GM21576 (cell line): ENCODE measurements around the gene HBG1.
A peak's percentile ranks its signal among the peaks of the same experiment; 100 is the strongest.

Experiments used
- ATAC-seq: cut with Tn5 transposase; IDR thresholded peaks from one replicate; pipeline ENCODE4 v1.9.1; 2021; ENCODE audit warnings: mild to moderate bottlenecking, moderate library complexity; ENCODE audit not compliant: unreplicated experiment

Gene HBG1

DNA sequence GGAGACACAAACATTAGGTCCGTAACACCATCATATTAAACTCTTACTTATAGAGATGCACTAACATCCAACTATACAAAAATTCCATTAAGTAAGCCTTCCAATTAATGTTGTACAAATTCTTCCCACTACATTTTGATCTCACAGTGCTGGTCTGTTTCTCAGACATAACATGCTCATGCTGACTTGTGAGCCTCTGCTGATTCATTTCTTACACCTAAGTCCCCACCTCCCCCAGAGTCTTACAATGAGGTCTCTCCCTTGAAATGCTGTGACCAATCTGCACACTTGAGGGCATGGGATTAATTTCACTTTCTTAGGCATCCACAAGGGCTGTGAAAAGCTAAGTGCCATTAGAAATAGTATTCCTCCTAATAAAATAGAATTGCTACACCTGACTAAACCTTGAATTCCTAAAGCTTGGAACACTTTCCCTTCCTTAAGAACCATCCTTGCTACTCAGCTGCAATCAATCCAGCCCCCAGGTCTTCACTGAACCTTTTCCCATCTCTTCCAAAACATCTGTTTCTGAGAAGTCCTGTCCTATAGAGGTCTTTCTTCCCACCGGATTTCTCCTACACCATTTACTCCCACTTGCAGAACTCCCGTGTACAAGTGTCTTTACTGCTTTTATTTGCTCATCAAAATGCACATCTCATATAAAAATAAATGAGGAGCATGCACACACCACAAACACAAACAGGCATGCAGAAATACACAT, 2.0 kb downstream of the HBG1 start:
- no peak for ATAC-seq

DNA sequence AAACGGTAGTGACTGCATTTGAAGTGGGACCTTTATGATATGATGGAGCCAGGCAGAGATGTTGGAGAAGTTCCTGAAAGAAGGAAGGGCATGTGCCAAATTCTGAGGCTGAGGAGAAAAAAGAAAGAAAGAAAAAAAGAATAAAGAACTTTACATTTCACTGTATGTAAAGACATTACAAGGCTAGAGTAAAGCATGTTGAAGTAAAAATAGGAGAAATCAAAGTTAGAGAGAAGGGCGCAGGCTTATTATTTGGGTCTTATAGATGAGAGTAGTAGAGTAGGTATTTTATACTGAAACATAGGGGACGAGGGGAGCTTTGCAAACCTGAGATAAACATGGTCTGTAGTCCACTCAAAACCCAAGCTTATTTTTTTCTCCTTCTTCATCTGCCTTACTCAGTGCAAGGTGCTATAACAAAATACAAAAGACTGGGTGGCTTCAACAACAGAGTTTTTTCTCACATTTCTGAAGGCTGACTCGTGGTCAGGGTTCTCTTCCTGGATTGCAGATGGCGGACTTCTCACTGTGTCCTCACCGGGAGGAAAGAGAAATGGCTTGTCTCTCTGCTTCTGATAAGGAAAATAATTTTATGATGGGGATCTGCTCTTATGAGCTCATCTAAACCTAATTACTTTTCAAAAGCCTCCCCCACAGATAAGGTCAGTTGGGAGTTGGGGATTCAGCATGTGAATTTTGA, 2.7 kb downstream of the HBG1 start:
- ATAC-seq: no peak

DNA sequence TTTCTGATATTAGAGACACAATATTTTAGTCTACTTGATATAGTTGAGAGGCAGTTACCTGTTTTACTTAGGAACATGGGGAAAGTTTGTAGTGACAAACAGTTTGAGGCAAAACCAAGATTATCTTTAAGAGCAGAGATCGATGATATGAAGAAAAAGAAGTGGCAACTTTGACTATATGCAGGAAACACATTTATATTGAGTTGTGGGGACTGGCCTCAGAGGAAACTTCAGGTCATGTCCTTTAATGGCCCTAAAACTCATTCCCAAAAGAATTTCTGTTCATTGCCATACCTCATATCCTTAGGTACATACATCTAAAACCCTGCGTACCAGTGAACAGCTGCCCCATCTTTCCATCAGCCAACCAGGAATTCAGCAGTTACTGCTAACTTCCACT, 4.5 kb downstream of the HBG1 start:
- no peak for ATAC-seq

- ATAC-seq: no peak
These were observed 5.9 kb downstream of the HBG1 start for GRCh38 chr11:5243816-5244180.

GRCh38 chr11:5242933-5243815, 6.5 kb downstream of the HBG1 start:
- peak; percentile 50 for ATAC-seq

DNA sequence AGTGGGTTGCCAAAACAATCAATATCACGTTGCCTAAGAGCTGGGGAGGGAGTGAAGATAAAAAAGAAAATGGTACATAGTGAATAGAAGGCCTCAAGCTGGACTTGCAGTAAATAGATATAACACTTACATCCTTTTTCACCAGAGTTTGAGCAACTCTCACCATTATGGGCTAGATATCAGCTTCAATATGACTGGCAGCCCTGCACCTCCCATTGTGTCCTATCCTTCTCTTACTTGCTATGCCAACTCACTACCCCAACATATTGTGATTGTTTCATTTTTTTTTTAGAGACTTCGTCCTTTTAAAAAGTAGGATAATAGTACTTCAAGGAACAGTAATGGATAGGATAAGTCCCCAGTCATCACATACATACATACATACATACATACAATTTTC, 7.4 kb downstream of the HBG1 start:
- no peak for ATAC-seq

GRCh38 chr11:5241458-5241857, 8.2 kb downstream of the HBG1 start:
- no peak for ATAC-seq

DNA sequence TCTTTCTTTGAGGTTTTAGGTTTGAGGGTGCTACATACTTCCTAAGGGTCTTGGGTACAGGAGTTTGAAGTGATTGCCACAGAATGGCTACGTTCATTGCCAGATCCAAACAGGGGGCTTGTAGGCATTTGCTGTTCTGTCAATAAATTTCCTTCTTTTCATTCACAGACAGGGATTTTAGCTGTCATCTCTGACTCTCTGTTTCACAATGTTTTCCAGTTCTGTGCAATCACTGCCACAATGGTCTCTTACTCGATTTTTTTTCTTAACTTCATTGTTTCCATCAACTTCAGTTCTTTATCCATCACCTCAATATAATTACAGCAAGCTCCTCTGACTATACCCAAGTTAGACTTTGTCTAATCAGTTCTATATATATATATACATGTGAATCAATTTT, 9.2 kb downstream of the HBG1 start:
- no peak for ATAC-seq

DNA sequence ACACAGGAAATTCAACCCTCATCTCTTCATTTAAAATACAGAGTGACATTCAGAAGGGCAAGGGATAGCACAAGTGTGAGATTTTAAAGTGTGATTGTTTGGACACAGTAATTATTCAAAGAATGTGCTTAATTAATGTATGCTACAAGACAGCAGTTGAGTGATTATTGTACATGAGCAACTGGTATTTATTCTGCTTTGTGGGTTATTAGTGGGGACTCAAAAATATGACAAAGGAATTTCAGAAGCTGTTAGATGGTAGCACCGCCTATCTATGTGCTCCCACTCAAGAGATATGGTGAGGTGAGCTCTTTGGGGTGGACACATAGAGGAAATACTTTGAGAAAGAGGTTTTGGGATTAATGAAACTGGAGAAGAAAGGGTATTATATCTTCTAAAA, 9.6 kb downstream of the HBG1 start:
- ATAC-seq: no peak

GRCh38 chr11:5239046-5239445, 10.6 kb downstream of the HBG1 start:
- ATAC-seq: no peak

DNA sequence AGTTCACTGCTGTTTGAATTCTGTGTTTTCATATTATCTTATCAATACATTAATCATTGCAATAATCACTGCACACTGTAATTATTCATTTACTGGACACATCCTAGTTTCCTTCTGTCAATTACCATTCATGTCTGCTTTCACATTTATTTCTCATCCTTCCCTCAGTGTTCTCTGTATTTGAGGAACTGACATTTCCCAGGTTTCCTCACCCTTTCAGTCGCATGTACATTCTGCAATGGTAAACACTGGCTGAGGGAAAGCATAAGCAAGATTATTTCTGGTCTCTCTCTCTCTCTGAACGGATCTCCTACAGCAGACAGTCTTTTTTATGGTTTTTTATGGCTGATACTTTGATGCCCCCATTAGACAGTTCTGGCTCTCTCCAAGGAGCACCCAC, 11.2 kb downstream of the HBG1 start:
- ATAC-seq: no peak

- no peak for ATAC-seq
These were observed 12.2 kb downstream of the HBG1 start for GRCh38 chr11:5237420-5237819.

- ATAC-seq: no peak
These were observed 14.1 kb downstream of the HBG1 start for GRCh38 chr11:5235364-5236095.

DNA sequence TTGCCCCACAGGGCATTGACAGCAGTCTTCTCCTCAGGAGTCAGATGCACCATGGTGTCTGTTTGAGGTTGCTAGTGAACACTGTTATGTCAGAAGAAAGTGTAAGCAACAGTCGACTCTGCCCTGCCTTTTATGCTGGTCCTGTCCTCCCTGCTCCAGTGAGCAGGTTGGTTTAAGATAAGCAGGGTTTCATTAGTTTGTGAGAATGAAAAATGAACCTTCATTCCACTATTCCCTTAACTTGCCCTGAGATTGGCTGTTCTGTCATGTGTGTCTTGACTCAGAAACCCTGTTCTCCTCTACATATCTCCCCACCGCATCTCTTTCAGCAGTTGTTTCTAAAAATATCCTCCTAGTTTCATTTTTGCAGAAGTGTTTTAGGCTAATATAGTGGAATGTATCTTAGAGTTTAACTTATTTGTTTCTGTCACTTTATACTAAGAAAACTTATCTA, 15.2 kb downstream of the HBG1 start, which contains the start of gene HBD:
Gene HBD (minus strand): TSS at position 103 of the 454 bp plus-strand sequence. CDS start 50 bp downstream, at position 53.
- peak; percentile 74 for ATAC-seq

GRCh38 chr11:5233307-5233706, 16.4 kb downstream of the HBG1 start:
- no peak for ATAC-seq

DNA sequence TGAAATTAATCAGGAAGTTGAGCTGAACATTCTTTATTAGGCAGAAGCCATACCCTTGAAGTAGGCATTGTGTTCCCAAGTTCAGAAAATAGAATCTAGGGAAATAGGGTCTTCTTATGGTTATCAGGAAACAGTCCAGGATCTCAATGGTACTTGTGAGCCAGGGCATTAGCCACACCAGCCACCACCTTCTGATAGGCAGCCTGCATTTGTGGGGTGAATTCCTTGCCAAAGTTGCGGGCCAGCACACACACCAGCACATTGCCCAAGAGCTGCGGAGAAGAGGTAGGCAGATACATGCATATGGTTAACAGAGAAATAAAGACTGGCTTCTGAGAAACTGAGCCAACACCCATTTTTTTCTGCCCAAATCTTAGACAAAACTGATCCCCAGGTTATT, 16.8 kb downstream of the HBG1 start:
- no peak for ATAC-seq

DNA sequence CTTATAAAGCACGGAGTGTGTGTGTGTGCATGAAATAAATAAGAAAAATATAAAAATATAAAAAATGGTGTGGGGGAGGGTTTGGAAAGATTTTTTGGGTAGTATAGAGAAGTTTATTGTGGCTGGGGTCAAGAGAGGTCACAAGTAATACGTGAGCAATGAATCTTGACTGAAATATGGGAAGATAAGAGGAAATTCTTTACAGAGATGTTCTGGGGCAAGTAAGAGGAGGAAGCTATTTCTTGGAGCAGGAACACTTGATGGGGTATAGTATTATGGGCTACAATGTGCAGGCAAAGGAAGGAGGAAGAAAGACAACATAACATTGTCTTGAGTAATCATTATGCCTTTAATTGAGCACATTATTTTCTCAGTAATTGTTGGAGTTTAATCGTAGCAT, 17.5 kb downstream of the HBG1 start:
- no peak for ATAC-seq

- no peak for ATAC-seq
These were observed 18.5 kb downstream of the HBG1 start for GRCh38 chr11:5231111-5231510.

GRCh38 chr11:5230266-5230665, 19.4 kb downstream of the HBG1 start:
- ATAC-seq: no peak

GRCh38 chr11:5229796-5230195, 19.9 kb downstream of the HBG1 start:
- no peak for ATAC-seq

DNA sequence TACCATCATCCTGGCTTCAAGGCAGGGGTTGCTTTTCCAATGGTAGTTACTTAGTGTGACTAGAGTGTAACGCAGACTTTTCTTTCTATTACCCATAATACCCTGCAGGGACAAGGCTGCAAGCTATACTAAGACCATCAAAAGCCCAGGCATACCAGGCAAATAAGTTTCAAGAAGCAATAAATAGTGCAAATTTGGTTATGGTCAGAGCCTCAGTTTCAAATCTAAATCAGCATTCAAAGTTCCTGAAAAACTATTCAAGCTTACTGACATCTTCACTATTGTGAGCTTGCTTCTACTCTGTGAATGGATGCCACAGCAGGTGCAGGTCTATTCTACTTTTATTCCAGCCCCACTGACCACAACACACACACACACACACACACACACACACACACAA, 20.3 kb downstream of the HBG1 start:
- ATAC-seq: no peak
